ENCODE data around the gene RNF225. TPM values are rescaled to one million over a fixed set of nuclear protein-coding genes. Genes with fewer than 3 reads are reported as not detected.

Gene RNF225
- polyA plus RNA-seq, 1 of the 3 experiments (the other 2 are of a cell fraction) = 0.13 TPM

GRCh38 chr19:58407658-58408151 is 12.2 kb downstream of the RNF225 start:
- WGBS (ENCODE audit: low lambda C conversion rate) = 27% methylated on average over 17 of the region's 22 CpGs

DNA sequence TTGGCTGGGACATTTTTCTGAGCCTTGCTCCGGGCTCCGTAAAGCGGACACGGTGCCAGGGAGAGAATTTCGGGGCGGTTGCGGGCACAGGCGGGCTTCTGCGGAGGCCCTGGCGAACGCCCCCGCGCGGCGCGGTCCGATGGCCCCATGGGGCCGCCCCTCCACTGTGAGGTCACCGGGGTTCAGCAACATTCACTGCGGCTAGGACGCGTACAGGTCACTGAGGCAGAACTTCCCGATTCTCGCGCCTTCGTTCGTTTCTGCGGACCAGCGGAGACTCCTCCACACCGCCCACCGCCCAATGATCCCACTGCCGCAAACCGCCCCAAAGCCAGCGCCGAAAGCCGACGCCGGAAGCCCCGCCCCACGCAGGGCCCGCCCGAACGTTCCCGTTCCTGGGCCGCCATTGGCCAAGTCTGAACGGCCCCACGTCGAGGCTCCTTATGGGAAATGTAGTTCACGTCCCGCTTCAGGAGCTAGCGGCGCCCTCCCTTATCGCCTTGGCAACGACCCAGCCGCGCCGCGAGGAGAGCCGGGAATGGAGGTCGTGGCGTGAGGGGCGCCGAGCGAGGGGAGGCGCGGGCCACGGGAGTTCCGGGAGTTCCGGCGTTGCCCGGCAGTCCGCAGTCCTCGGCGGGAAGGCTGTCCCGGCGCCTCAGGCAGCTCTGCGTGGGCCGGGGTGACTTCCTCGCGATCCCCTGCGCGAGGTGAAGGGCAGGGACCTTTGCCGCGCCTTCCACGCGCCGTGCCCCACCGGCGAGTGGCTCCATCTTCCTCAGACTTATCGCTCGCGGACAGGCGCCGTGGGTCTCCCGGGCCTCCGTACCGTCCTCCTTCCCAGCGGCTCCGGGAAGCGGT is 12.9 kb downstream of the RNF225 start, which contains the start of gene ZNF584:
ZNF584 (plus strand) TSS at position 498 of the 858 bp plus-strand sequence. CDS start 499 bp downstream, outside the sequence.
- H3K4me3 ChIP-seq (ENCODE audit: low read depth in 2 of 2, low read length in 1 of 2) = peak within 1 kb of the TSS; percentile 84 to 97
- WGBS (ENCODE audit: low lambda C conversion rate) = 0% methylated on average over 12 of the region's 100 CpGs
- CTCF ChIA-PET = interaction anchor here (1.2 kb wide), 1 partner anchor 17 kb away, joined by 3 read pairs; no protein-coding TSS in a partner anchor
- peak within 1 kb of the TSS; percentile 99 for H3K4me2 ChIP-seq
- H3K9me2 ChIP-seq = no peaks in the 10 kb centered on the region
- DNase-seq = peak; percentile 97
- H3K9me3 ChIP-seq = no peaks in the 10 kb centered on the region
- no peaks in the 10 kb centered on the region for H3K27me3 ChIP-seq (ENCODE audit: insufficient read depth)
- H3K27ac ChIP-seq (ENCODE audit: low read depth in 2 of 2, low read length in 1 of 2) = peak within 1 kb of the TSS; percentile 57 to 88
- H3K9ac ChIP-seq = peak within 1 kb of the TSS; percentile 83
- no peaks in the 10 kb centered on the region for H4K20me1 ChIP-seq (ENCODE audit: insufficient read depth)
- H3K79me2 ChIP-seq (ENCODE audit: insufficient read depth) = peaks cover 53% of the 10 kb centered on the region
- H3K36me3 ChIP-seq (replicated peaks in 1 of 2; ENCODE audit: control insufficient read depth in 1 of 2, insufficient read depth in 2 of 2, low read length in 1 of 2) = peaks cover 0 to 3% of the 10 kb centered on the region in 2 experiments
- POLR2A ChIA-PET = interaction anchor here (0.6 to 1.2 kb wide), 5 partner anchors 24 to 146 kb away, joined by 3 to 4 read pairs (median 3); partner anchors contain the start of genes CHMP2A, ZNF446 and ZNF497
- peaks cover 10% of the 10 kb centered on the region for H3F3A ChIP-seq (replicated peaks; ENCODE audit: insufficient read depth)
- peaks cover 0 to 25% of the 10 kb centered on the region in 2 experiments; a peak in 1 of 4 replicates for H3K4me1 ChIP-seq (ENCODE audit: control insufficient read depth in 1 of 2, insufficient read depth in 2 of 2, low read depth in 1 of 2, low read length in 1 of 2)
- peak within 1 kb of the TSS; percentile 86 for H2AFZ ChIP-seq (ENCODE audit: low read depth)
- TF ChIP-seq, protein P1, sequence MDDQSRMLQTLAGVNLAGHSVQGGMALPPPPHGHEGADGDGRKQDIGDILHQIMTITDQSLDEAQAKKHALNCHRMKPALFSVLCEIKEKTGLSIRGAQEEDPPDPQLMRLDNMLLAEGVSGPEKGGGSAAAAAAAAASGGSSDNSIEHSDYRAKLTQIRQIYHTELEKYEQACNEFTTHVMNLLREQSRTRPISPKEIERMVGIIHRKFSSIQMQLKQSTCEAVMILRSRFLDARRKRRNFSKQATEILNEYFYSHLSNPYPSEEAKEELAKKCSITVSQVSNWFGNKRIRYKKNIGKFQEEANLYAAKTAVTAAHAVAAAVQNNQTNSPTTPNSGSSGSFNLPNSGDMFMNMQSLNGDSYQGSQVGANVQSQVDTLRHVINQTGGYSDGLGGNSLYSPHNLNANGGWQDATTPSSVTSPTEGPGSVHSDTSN (IDR thresholded peaks at IDR 0.05) = no peak
- TF ChIP-seq, protein P2, sequence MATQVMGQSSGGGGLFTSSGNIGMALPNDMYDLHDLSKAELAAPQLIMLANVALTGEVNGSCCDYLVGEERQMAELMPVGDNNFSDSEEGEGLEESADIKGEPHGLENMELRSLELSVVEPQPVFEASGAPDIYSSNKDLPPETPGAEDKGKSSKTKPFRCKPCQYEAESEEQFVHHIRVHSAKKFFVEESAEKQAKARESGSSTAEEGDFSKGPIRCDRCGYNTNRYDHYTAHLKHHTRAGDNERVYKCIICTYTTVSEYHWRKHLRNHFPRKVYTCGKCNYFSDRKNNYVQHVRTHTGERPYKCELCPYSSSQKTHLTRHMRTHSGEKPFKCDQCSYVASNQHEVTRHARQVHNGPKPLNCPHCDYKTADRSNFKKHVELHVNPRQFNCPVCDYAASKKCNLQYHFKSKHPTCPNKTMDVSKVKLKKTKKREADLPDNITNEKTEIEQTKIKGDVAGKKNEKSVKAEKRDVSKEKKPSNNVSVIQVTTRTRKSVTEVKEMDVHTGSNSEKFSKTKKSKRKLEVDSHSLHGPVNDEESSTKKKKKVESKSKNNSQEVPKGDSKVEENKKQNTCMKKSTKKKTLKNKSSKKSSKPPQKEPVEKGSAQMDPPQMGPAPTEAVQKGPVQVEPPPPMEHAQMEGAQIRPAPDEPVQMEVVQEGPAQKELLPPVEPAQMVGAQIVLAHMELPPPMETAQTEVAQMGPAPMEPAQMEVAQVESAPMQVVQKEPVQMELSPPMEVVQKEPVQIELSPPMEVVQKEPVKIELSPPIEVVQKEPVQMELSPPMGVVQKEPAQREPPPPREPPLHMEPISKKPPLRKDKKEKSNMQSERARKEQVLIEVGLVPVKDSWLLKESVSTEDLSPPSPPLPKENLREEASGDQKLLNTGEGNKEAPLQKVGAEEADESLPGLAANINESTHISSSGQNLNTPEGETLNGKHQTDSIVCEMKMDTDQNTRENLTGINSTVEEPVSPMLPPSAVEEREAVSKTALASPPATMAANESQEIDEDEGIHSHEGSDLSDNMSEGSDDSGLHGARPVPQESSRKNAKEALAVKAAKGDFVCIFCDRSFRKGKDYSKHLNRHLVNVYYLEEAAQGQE (IDR thresholded peaks at IDR 0.05; ENCODE audit: low read depth, low read length) = no peak
- TF ChIP-seq, protein P3, sequence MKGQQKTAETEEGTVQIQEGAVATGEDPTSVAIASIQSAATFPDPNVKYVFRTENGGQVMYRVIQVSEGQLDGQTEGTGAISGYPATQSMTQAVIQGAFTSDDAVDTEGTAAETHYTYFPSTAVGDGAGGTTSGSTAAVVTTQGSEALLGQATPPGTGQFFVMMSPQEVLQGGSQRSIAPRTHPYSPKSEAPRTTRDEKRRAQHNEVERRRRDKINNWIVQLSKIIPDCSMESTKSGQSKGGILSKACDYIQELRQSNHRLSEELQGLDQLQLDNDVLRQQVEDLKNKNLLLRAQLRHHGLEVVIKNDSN (IDR thresholded peaks at IDR 0.05; ENCODE audit: borderline replicate concordance, low read depth) = no peak
- TF ChIP-seq EP300 (IDR thresholded peaks at IDR 0.05; ENCODE audit: borderline replicate concordance in 1 of 2, low read depth in 1 of 2, low read length in 1 of 2) (no peak), RCOR1 (IDR thresholded peaks at IDR 0.05; ENCODE audit: low read length) (no peak)
- TF ChIP-seq, protein P4, sequence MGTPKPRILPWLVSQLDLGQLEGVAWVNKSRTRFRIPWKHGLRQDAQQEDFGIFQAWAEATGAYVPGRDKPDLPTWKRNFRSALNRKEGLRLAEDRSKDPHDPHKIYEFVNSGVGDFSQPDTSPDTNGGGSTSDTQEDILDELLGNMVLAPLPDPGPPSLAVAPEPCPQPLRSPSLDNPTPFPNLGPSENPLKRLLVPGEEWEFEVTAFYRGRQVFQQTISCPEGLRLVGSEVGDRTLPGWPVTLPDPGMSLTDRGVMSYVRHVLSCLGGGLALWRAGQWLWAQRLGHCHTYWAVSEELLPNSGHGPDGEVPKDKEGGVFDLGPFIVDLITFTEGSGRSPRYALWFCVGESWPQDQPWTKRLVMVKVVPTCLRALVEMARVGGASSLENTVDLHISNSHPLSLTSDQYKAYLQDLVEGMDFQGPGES (IDR thresholded peaks at IDR 0.05; ENCODE audit: low read depth, low read length) = no peak

More at GRCh38 chr19:58407658-58408151, 12.2 kb downstream of the RNF225 start:
- Histone ChIP-seq H4K20me1 (ENCODE audit: insufficient read depth) (no peaks in the 10 kb centered on the region), H3K4me2 (peak overlapping the region; percentile 99), H3K79me2 (ENCODE audit: insufficient read depth) (peaks cover 47% of the 10 kb centered on the region), H2AFZ (ENCODE audit: low read depth) (peak overlapping the region; percentile 86), H3K9me2 (no peaks in the 10 kb centered on the region), H3K9me3 (no peaks in the 10 kb centered on the region), H3K4me1 (ENCODE audit: control insufficient read depth in 1 of 2, insufficient read depth in 2 of 2, low read depth in 1 of 2, low read length in 1 of 2) (peaks cover 0 to 25% of the 10 kb centered on the region in 2 experiments; a peak in 1 of 4 replicates), H3F3A (replicated peaks; ENCODE audit: insufficient read depth) (peaks cover 12% of the 10 kb centered on the region), H3K9ac (peak overlapping the region; percentile 83), H3K36me3 (replicated peaks in 1 of 2; ENCODE audit: control insufficient read depth in 1 of 2, insufficient read depth in 2 of 2, low read length in 1 of 2) (peaks cover 0 to 3% of the 10 kb centered on the region in 2 experiments), H3K4me3 (ENCODE audit: low read depth in 2 of 2, low read length in 1 of 2) (peak overlapping the region; percentile 84 to 97), H3K27me3 (ENCODE audit: insufficient read depth) (no peaks in the 10 kb centered on the region), H3K27ac (ENCODE audit: low read depth in 2 of 2, low read length in 1 of 2) (peak overlapping the region; percentile 57 to 88)
- no peak for TF ChIP-seq MXI1 (IDR thresholded peaks at IDR 0.05; ENCODE audit: low read depth, low read length)
- no peak; the same call in 1 of the 2 replicates for TF ChIP-seq MAX (IDR thresholded peaks at IDR 0.05; ENCODE audit: low read depth)
- TF ChIP-seq FOSL2 (IDR thresholded peaks at IDR 0.05; ENCODE audit: borderline replicate concordance, low read depth) = no peak
- no peak for TF ChIP-seq FOXJ3 (CRISPR knock-in tag; IDR thresholded peaks at IDR 0.05)
- no peak for TF ChIP-seq RXRA (IDR thresholded peaks at IDR 0.05; ENCODE audit: borderline replicate concordance, low read depth)
- TF ChIP-seq, protein P1 (IDR thresholded peaks at IDR 0.05) = no peak
- TF ChIP-seq NRF1 (IDR thresholded peaks at IDR 0.05; ENCODE audit: low read depth, low read length) = no peak
- TF ChIP-seq ELF1 (IDR thresholded peaks at IDR 0.05) = no peak
- TF ChIP-seq RCOR1 (IDR thresholded peaks at IDR 0.05; ENCODE audit: low read length) = no peak
- TF ChIP-seq, protein P5, sequence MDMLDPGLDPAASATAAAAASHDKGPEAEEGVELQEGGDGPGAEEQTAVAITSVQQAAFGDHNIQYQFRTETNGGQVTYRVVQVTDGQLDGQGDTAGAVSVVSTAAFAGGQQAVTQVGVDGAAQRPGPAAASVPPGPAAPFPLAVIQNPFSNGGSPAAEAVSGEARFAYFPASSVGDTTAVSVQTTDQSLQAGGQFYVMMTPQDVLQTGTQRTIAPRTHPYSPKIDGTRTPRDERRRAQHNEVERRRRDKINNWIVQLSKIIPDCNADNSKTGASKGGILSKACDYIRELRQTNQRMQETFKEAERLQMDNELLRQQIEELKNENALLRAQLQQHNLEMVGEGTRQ (IDR thresholded peaks at IDR 0.05; ENCODE audit: borderline replicate concordance, low read depth, low read length) = no peak
- CTCF ChIA-PET = interaction anchor here (1.2 to 1.3 kb wide), 2 partner anchors 17 to 42 kb away, joined by 3 to 4 read pairs; no protein-coding TSS in a partner anchor
- no peak for DNase-seq
- POLR2A ChIA-PET = interaction anchor here (1.2 kb wide), 1 partner anchor 68 kb away, joined by 4 read pairs; the partner anchor contains the start of gene ZNF446

Measured in SK-N-SH (cell line).